HepG2 (cell line): ENCODE results near the gene BCAM. TPM values are rescaled to one million over a fixed set of nuclear protein-coding genes. Genes with fewer than 3 reads are reported as not detected.

Experiments
- ATAC-seq: fragments of 200-7000 bp; cut with Tn5 transposase; 3 replicates; pipeline ENCODE4 v1.9.1; 2020; ENCODE audit warnings: mild to moderate bottlenecking, moderate library complexity
- BruUV-seq: library from RNA; stranded (reverse); fragments of 400-500 nt; replicated peaks from 2 replicates; lab custom pipeline; 2021; lab: Mats Ljungman, UMichigan
- CTCF ChIA-PET: fragments of 300-600 bp; formaldehyde crosslinking; extraction: SDS; loops from one replicate; lab custom pipeline; 2021; ENCODE audit warnings: low total read pairs, inconsistent platforms, low intra/inter-chr PET ratio; lab: Yijun Ruan, JAX
- POLR2A ChIA-PET: fragments of 350-600 bp; sonication (Branson Sonifier 250); formaldehyde crosslinking; loops from one replicate; lab custom pipeline; 2020; ENCODE audit warnings: antibody characterized with exemption, inconsistent platforms; lab: Yijun Ruan, JAX
- DNase-seq: peaks from one replicate; pipeline ENCODE4 v3.0.0-alpha.2; 2015; ENCODE audit warnings: low spot score
- FAIRE-seq: peaks from 3 replicates; lab custom pipeline; 2011; peaks lifted over from hg19 to GRCh38; lab: Jason Lieb, UNC
- H2AFZ ChIP-seq: one replicate; pipeline ENCODE4 v1.6.1; 2011; ENCODE audit warnings: low read length, inconsistent platforms
- H3K27ac ChIP-seq: fragments of 300-600 bp; 3 replicates; pipeline ENCODE4 v1.8.0; 2011; ENCODE audit warnings: mixed run types, mild to moderate bottlenecking, mixed read lengths, low read length, inconsistent platforms; ENCODE audit not compliant: insufficient read depth; ENCODE audit errors: extremely low read length
- H3K27me3 ChIP-seq, 2 experiments: fragments of 200-600 bp in 1 of 2; 2 replicates in 1 of 2; 3 replicates in 1 of 2; pipeline versions ENCODE4 v1.6.0 to v1.8.0; 2011; ENCODE audit warnings: low read length in 2 of 2, mild to moderate bottlenecking in 2 of 2, moderate library complexity in 2 of 2, inconsistent platforms in 1 of 2; ENCODE audit not compliant: insufficient read depth in 2 of 2, control insufficient read depth in 1 of 2
- H3K36me3 ChIP-seq, 2 experiments: fragments of 200-600 bp in 1 of 2; replicated peaks in 1 of 2; 2 replicates in 1 of 2; 3 replicates in 1 of 2; pipeline versions ENCODE4 v1.5.1 to v1.8.0; 2011; ENCODE audit warnings: low read length in 2 of 2, inconsistent platforms in 1 of 2; ENCODE audit not compliant: insufficient read depth in 2 of 2, control insufficient read depth in 1 of 2
- H3K4me1 ChIP-seq: 2 replicates; pipeline ENCODE4 v1.5.1; 2012; ENCODE audit warnings: low read length, inconsistent platforms; ENCODE audit not compliant: insufficient read depth
- H3K4me2 ChIP-seq: 2 replicates; pipeline ENCODE4 v1.6.0; 2011; ENCODE audit warnings: low read depth, low read length, inconsistent platforms
- H3K4me3 ChIP-seq, 3 experiments: fragments of 200-600 bp in 1 of 3; sonication (generic), shearing (Covaris generic) in 1 of 3; replicated peaks in 1 of 3; 2 replicates each; pipeline ENCODE4 v1.5.1; 2011 to 2016; ENCODE audit warnings: low read length in 3 of 3, inconsistent platforms in 2 of 3, low read depth in 2 of 3, mild to moderate bottlenecking in 2 of 3, control low read depth in 1 of 3, mixed read lengths in 1 of 3; ENCODE audit not compliant: insufficient read depth in 1 of 3
- H3K79me2 ChIP-seq: one replicate; pipeline ENCODE4 v1.6.1; 2011; ENCODE audit warnings: low read length, inconsistent platforms; ENCODE audit not compliant: insufficient read depth
- H3K9ac ChIP-seq: 2 replicates; pipeline ENCODE4 v1.6.0; 2011; ENCODE audit warnings: mild to moderate bottlenecking, low read depth, low read length, inconsistent platforms; ENCODE audit not compliant: insufficient read depth
- H3K9me3 ChIP-seq: 2 replicates; pipeline ENCODE4 v1.5.1; 2012; ENCODE audit warnings: mild to moderate bottlenecking, low read length
- H4K20me1 ChIP-seq: 2 replicates; pipeline ENCODE4 v1.6.0; 2011; ENCODE audit warnings: inconsistent platforms, mild to moderate bottlenecking, low read length, moderate library complexity; ENCODE audit not compliant: insufficient read depth
- FOXP1 ChIP-seq, 2 experiments: fragments of 450-650 bp in 1 of 2; IDR thresholded peaks; 2 replicates each; pipeline ENCODE4 v1.6.1; 2017 to 2018; ENCODE audit warnings: antibody characterized with exemption in 1 of 2
- HNF4A ChIP-seq: sonication (generic); formaldehyde crosslinking; IDR thresholded peaks from 2 replicates; pipeline ENCODE4 v1.4.0; 2020; ENCODE audit warnings: missing genetic modification reagents
- LBX2 ChIP-seq: sonication (generic); formaldehyde crosslinking; IDR thresholded peaks from 2 replicates; pipeline ENCODE4 v1.5.0; 2020; ENCODE audit warnings: missing genetic modification reagents, mild to moderate bottlenecking, borderline replicate concordance
- NR2F6 ChIP-seq, 2 experiments: IDR thresholded peaks; 2 replicates each; pipeline ENCODE4 v1.6.1; 2016; ENCODE audit warnings: antibody characterized with exemption in 1 of 2, mild to moderate bottlenecking in 1 of 2
- PATZ1 ChIP-seq: sonication (generic); formaldehyde crosslinking; IDR thresholded peaks from 2 replicates; pipeline ENCODE4 v1.4.0; 2020; ENCODE audit warnings: missing genetic modification reagents
- RARA ChIP-seq: IDR thresholded peaks from 2 replicates; pipeline ENCODE4 v1.6.1; 2016; ENCODE audit warnings: missing genetic modification reagents, missing compliant biosample characterization
- RXRB ChIP-seq: IDR thresholded peaks from 2 replicates; pipeline ENCODE4 v1.6.1; 2016; ENCODE audit warnings: borderline replicate concordance, missing genetic modification reagents, missing compliant biosample characterization
- SALL1 ChIP-seq: sonication (generic); formaldehyde crosslinking; IDR thresholded peaks from 2 replicates; pipeline ENCODE4 v1.8.0; 2022; ENCODE audit warnings: mild to moderate bottlenecking, missing genetic modification reagents
- SAP130 ChIP-seq: IDR thresholded peaks from 2 replicates; pipeline ENCODE4 v1.6.1; 2016; ENCODE audit warnings: low read depth
- SOX13 ChIP-seq, 3 experiments: fragments of 450-650 bp in 1 of 3; sonication (generic) in 1 of 3; formaldehyde crosslinking in 1 of 3; IDR thresholded peaks in 2 of 3; conservative IDR thresholded peaks in 1 of 3; 2 replicates each; pipeline versions ENCODE4 v1.5.0 to v1.6.1; 2016 to 2020; ENCODE audit warnings: antibody characterized with exemption in 1 of 3, mild to moderate bottlenecking in 1 of 3, missing compliant biosample characterization in 1 of 3, missing genetic modification reagents in 1 of 3, moderate library complexity in 1 of 3
- SOX6 ChIP-seq, 2 experiments: fragments of 450-650 bp in 1 of 2; sonication (generic) in 1 of 2; formaldehyde crosslinking in 1 of 2; IDR thresholded peaks; 2 replicates each; pipeline versions ENCODE4 v1.4.0 to v1.6.1; 2017 to 2020; ENCODE audit warnings: antibody characterized with exemption in 1 of 2, mild to moderate bottlenecking in 1 of 2, missing genetic modification reagents in 1 of 2
- U2AF1 ChIP-seq: fragments of 200-400 bp; formaldehyde crosslinking; optimal IDR thresholded peaks from 2 replicates; pipeline ENCODE3; 2017; ENCODE audit warnings: mild to moderate bottlenecking, low read depth, low read length
- ZBTB20 ChIP-seq: sonication (generic); formaldehyde crosslinking; IDR thresholded peaks from 2 replicates; pipeline ENCODE4 v1.8.1; 2023; ENCODE audit warnings: missing genetic modification reagents, low read depth, mild to moderate bottlenecking, borderline replicate concordance
- ZNF121 ChIP-seq: sonication (generic); formaldehyde crosslinking; IDR thresholded peaks from 2 replicates; pipeline ENCODE4 v1.5.0; 2020; ENCODE audit warnings: mild to moderate bottlenecking, missing genetic modification reagents
- ZNF770 ChIP-seq: sonication (generic); formaldehyde crosslinking; IDR thresholded peaks from 2 replicates; pipeline ENCODE4 v1.5.0; 2020; ENCODE audit warnings: mild to moderate bottlenecking, missing genetic modification reagents
- WGBS: methylation state at CpG from one replicate; pipeline ENCODE4 v1.1.6; 2017; ENCODE audit warnings: low lambda C conversion rate; 5-methylcytosine and 5-hydroxymethylcytosine counted together
- in situ Hi-C: cut with HindIII; loops from 2 replicates; pipeline ENCODE4 v1.10.0; 2017; ENCODE audit warnings: low pct_unique_long_range_greater_than_20kb; ENCODE audit not compliant: extremely low pct_ligation_motif_present
- intact Hi-C: fragments of 100-400 bp; cut with micrococcal nuclease; formaldehyde crosslinking; loops from one replicate; pipeline ENCODE4 v1.10.0; 2022; ENCODE audit not compliant: unreplicated experiment
- polyA plus RNA-seq, 8 experiments: library from polyadenylated mRNA; depleted of rRNA in 3 of 8; stranded (reverse) in 7 of 8; unstranded in 1 of 8; fragments of >200 nt; fragmentation: Illumina TruSeq in 4 of 8; extraction: Trizol in 4 of 8; gene quantifications; 2 replicates each; pipeline versions ENCODE4 v1.2.1 to v1.2.3, GENCODE V29; 2011 to 2016; ENCODE audit warnings: low read depth in 4 of 8, missing spikeins in 1 of 8, mixed read lengths in 1 of 8; ENCODE audit not compliant: insufficient read depth in 1 of 8
- total RNA-seq, 5 experiments: library from RNA; depleted of rRNA; stranded (reverse); fragments of >200 nt; fragmentation: Illumina TruSeq; extraction: Trizol; gene quantifications; 2 replicates each; pipeline ENCODE4 v1.2.3, GENCODE V29; 2016; ENCODE audit warnings: low read depth in 1 of 5
- TF ChIP-seq, protein P1 (sequence below): sonication (generic); formaldehyde crosslinking; IDR thresholded peaks from 2 replicates; pipeline ENCODE4 v1.4.0; 2020; ENCODE audit warnings: missing genetic modification reagents

BCAM gene
- total and polyA plus RNA-seq, 2 of the 13 experiments (the other 11 are each of a cell fraction or from before 2014, with no cell fraction given), result 51.2 to 62.7 TPM

DNA sequence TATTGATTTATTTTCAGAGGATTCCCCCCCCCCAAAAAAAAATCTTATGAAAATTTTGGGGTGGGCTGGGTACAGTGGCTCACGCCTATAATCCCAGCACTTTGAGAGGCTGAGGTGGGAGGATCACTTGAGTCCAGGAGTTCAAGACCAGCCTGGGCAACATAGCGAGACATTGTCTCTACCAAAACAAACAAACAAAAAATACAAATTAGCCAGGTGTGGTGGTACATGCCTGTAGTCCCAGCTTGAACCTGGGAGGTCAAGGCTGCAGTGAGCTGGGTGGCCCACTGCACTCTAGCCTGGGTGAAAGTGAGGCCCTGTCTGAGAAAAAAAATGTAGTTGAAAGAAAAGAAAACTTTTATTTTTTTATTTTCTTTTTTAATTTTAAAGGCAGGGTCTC is 55.1 kb downstream of the BCAM start:
- H3K9ac ChIP-seq, result no peak overlapping the region
- H3K4me3 ChIP-seq, result no peak overlapping the region
- WGBS, result 55% methylated on average over 2 of the region's 2 CpGs
- no peaks in the 10 kb centered on the region for H3K9me3 ChIP-seq
- no peak for DNase-seq
- peaks cover 58% of the 10 kb centered on the region for H3K4me1 ChIP-seq
- no peak overlapping the region for H3K27ac ChIP-seq
- no peaks in the 10 kb centered on the region for H3K27me3 ChIP-seq
- TF ChIP-seq RARA (CRISPR knock-in tag) (peak; percentile 73), ZNF770 (CRISPR knock-in tag) (peak; percentile 54; the same call in 1 of the 2 replicates), SALL1 (CRISPR knock-in tag) (peak; percentile 16; the same call in 1 of the 2 replicates), RXRB (CRISPR knock-in tag) (peak; percentile 30; the same call in 1 of the 2 replicates), HNF4A (CRISPR knock-in tag) (peak; percentile 25; the same call in 1 of the 2 replicates), SAP130 (0 out of 2 replicates have a peak, but pooled peaks have one; percentile 13), SOX13 (IDR thresholded peaks at IDR 0.05) (no peak), SOX13 (CRISPR knock-in tag; conservative IDR thresholded peaks at IDR 0.05 in 1 of 2, IDR thresholded peaks at IDR 0.05 in 1 of 2) (peak in 1 of 2 experiments; percentile 31; a peak in 1 of 4 replicates), ZNF121 (CRISPR knock-in tag) (peak; percentile 75), LBX2 (no peak), NR2F6 (IDR thresholded peaks at IDR 0.05) (no peak), NR2F6 (CRISPR knock-in tag; IDR thresholded peaks at IDR 0.05) (peak; percentile 57), ZBTB20 (CRISPR knock-in tag) (no peak), FOXP1 (IDR thresholded peaks at IDR 0.05) (no peak), FOXP1 (CRISPR knock-in tag; IDR thresholded peaks at IDR 0.05) (0 out of 2 replicates have a peak, but pooled peaks have one; percentile 15), PATZ1 (CRISPR knock-in tag) (0 out of 2 replicates have a peak, but pooled peaks have one; percentile 11), U2AF1 (no peak), SOX6 (IDR thresholded peaks at IDR 0.05) (no peak), SOX6 (CRISPR knock-in tag; IDR thresholded peaks at IDR 0.05) (0 out of 2 replicates have a peak, but pooled peaks have one; percentile 22)
- TF ChIP-seq, protein P1, sequence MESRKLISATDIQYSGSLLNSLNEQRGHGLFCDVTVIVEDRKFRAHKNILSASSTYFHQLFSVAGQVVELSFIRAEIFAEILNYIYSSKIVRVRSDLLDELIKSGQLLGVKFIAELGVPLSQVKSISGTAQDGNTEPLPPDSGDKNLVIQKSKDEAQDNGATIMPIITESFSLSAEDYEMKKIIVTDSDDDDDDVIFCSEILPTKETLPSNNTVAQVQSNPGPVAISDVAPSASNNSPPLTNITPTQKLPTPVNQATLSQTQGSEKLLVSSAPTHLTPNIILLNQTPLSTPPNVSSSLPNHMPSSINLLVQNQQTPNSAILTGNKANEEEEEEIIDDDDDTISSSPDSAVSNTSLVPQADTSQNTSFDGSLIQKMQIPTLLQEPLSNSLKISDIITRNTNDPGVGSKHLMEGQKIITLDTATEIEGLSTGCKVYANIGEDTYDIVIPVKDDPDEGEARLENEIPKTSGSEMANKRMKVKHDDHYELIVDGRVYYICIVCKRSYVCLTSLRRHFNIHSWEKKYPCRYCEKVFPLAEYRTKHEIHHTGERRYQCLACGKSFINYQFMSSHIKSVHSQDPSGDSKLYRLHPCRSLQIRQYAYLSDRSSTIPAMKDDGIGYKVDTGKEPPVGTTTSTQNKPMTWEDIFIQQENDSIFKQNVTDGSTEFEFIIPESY (CRISPR knock-in tag), result no peak
- ATAC-seq, result no peak
- no peak overlapping the region for H2AFZ ChIP-seq
- ChIA-PET POLR2A (interaction anchor here (0.6 kb wide), 1 partner anchor 57 kb away, joined by 3 read pairs; no protein-coding TSS in a partner anchor), CTCF (no interaction called here)
- H3K4me2 ChIP-seq, result no peak overlapping the region
- BruUV-seq, result no TSS peak
- no peak for FAIRE-seq
- H4K20me1 ChIP-seq, result peaks cover 2% of the 10 kb centered on the region; the same call in 1 of the 2 replicates
- peaks cover 4 to 37% of the 10 kb centered on the region in 2 experiments; a peak in 4 of 5 replicates for H3K36me3 ChIP-seq
- H3K79me2 ChIP-seq, result peaks cover 19% of the 10 kb centered on the region
- in situ Hi-C loops (no loop called here), intact Hi-C loops (no loop called here)
